Fibroblast of peridontal ligament (primary cell): Measurements from ENCODE around the gene PMM2.
"Not testable (repeated sequence)": the region's sequence is repeated elsewhere in the genome, so short reads cannot be mapped to it uniquely, and the experiment has no call there.

Source experiments
- DNase-seq: peaks from one replicate; pipeline ENCODE4 v3.0.0-alpha.2; 2010; ENCODE audit errors: extremely low read depth

Gene PMM2

DNA sequence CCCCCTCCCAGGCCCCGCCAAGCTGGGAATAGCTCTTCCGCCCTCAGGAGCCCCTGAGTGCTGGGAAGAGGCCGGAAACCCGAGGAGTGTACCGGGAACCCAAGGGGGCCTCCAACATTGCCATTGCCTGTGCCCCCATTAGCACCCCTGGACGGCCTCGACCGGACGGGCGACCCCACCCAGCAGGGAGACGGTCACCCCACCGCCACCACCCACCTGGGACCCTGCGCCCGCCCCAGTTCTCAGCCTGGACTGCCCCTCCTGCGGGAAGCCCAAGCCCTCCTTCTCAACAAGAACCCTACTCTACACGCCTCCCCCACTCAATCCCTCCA is 69.2 kb downstream of the PMM2 start:
- DNase-seq = no peak

DNA sequence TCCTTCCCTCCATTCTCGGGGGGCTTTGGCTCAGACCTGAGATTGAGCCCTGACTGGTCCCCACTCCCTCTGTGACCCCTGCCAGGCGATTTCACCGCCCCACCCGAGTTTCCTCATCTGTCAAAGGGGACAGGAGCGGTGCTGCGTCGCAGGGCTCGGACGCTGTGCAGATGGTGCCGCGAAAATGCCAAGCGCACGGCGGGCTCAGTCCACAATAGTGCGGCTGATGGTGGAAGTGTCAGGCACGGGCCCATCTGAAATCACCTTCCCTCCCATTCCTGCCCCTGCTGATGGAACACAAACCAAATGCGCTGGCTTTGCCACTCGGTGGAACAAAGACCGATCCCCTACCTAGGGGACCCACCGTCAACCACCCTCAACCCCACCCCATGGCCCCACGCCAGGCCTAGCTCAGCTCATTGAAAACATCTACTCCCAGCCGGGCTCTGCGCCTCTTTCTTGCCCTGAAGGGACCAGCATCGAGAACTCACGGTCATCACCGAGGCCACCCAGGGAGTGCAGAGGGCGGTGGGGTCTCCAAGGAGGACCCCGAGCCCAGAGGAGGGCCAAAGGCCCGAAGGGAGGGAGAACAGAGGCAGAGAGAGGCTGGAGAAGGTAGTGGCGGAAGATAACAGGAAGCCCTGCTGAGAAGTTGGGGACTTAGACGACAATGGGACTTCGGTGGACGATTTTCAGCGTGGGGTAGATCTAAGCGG is 69.7 kb downstream of the PMM2 start:
- DNase-seq = peak; percentile 20

DNA sequence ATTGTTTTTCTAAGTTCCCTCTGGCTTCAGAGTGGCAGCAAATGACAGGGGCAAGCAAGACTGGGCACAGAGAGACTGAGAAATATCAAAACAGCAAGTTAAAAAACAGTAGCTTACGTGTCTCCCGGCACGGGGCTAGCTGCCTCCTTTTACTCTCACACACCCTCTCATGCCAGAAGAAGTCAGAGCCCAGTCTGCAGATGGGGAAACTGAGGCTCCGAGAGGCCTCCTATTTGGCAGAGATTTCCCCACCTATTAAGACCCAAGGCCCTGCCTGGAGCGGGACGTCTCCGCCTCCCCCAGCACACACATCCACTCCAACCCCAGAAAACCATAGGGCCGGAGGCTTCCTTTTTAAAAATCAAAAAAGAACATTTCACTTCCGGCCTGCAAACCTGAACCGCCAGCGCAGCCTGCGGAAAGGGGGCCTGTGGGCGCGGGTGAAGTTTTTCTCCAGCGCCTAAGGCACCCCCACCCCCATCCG is 70.3 kb downstream of the PMM2 start:
- DNase-seq = peak; percentile 34

DNA sequence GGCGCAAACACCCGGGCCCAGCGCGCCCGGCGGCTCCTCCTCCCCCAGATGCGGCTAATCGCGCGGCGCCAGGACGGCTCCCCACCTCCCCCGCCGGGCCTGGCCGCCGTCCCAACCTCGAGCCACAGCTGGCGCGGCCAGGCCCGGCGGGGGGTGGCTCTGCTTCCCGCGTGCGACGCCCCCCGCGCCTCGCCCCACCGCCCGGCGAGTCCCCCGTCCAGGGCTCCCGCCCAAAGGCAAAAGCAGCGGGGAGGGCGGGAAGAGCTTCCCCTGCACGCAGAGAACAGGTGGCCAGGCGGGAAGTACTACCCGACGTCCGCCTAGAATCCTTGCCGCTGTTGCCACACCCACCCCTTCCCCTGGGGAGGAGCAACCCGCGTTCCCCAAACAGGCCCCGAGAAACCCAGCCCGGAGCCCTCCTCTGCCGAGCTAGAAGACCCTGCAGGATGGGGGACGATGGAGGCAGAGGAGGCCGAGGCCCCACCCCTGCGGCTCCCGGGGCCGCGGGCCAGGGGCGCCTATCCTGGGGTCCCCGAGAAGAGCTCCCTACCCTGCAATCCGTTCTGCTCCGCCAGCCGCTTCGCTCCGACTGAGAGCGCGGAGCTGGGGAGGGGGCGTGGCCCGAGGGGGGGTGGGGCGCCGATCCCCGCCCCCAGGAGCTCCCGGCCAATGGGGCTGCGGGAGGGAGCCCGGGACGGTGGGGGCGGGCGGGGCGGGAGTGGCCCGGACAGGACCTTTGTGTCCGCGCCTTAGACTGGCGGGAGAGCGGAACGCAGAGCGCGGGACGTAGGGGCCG is 71.0 kb downstream of the PMM2 start, which contains the start of gene CARHSP1:
CARHSP1 (minus strand) TSS at position 591 of the 796 bp plus-strand sequence. CDS start 9,678 bp downstream, outside the sequence.
- peak; percentile 70 for DNase-seq

DNA sequence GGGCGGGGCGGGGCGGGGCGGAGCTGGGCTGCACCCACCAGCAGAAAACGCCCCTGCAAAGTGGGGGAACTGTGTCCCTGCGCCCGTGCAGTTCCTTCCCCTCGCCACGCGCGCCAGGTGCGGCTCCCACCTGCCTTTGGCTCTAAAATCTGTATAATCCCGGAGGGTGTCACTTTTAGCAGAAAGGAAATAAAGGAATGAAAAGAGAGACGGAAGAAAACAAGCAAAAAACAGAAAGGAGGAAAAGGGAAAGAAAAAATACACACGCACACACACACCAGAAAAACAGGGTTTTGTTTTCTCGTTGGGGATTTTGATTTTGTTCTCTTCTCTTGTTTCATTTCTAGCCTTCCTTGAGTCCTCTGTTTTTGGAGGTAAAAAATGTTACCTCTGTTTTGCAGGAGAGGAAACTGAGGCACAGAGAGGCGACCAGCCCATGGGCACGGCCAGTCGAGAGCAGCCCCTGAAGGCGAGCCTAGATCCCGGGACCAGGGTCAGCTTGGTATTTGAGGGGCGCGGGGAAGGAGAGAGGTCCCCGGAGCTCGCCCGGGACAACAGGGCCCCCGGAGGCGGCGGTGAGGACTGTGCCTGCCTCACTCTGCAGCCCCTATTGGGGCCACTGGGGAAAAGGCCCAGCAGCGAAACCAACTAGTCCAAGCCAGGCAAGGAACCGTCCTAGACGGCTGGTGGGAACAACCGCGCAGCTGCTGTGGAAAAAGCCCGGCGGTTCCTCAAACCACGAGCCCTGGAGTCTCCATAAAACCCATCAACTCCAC is 71.8 kb downstream of the PMM2 start:
- DNase-seq = no peak

DNA sequence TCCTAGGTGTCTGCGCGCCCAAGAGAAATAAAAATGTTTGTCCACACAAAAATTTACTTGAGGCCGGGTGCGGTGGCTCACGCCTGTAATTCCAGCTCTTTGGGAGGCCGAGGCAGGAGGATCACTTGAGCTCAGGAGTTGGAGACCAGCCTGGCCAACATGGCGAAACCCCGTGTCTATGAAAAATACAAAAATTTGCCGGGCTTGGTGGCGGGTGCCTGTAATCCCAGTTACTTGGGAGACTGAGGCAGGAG is 72.3 kb downstream of the PMM2 start:
- DNase-seq = not testable (repeated sequence)

DNA sequence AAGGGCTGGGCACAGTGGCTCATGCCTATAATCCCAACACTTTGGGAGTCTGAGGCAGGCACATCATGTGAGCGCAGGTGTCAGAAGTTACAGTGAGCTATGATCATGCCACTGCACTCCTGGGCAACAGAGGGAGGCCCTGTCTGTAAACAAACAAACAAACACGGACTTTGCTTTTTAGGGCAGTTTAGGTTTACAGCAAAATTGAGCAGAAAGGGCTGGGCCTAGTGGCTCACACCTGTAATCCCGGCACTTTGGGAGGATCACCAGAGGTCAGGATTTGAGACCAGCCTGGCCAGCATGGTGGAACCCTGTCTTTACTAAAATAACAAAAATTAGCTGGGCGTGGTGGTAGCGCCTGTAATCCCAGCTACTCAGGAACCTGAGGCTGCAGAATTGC is 74.4 kb downstream of the PMM2 start:
- no peak for DNase-seq

DNA sequence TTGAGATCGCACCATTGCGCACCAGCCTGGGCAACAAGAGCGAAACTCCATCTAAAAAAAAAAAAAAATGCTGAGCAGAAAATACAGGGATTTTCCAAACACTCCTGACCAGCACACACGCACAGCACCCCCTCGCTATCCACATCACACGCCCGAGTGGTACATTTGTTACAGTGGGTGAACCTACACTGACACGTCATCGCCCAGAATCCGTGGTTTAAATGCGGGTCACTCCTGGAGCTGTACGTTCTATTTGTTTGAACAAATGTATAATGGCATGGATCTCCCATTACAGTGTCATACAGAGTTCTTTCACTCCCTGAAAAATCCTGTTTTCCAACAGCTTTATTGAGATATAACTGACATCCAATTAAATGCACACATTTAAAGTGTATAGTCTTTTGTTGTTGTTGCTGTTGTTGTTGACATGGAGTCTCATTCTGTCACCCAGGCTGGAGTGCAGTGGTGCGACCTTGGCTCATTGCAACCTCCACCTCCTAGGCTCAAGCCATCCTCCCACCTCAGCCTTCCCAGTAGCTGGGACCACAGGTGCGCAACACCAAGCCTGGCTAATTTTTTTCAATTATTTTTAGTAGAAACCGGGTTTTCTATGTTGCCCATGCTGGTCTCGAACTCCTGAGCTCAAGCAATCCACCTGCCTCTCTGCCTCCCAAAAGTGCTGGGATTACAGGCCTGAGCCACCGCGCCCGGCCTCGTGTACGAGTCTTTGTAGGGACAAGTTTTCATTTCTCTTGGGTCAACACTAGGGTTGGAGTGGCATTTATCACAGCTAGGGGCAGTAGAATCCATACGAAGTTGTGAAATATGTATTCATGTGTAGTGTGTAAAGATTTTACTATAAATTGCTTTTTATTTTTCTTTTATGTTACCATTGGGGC is 75.6 kb downstream of the PMM2 start:
- DNase-seq = no peak

DNA sequence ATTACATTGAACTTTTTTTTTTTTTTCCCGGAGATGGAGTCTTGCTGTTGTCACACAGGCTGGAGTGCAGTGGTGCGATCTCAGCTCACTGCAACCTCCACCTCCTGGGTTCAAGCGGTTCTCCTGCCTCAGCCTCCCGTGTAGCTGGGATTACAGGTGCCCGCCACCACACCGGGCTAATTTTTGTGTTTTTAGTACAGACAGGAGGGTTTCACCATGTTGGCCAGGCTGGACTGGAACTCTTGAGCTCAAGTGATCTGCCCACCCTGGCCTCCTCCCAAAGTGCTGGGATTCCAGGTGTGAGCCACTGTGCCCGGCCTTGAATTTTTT is 76.2 kb downstream of the PMM2 start:
- not testable (repeated sequence) for DNase-seq

DNA sequence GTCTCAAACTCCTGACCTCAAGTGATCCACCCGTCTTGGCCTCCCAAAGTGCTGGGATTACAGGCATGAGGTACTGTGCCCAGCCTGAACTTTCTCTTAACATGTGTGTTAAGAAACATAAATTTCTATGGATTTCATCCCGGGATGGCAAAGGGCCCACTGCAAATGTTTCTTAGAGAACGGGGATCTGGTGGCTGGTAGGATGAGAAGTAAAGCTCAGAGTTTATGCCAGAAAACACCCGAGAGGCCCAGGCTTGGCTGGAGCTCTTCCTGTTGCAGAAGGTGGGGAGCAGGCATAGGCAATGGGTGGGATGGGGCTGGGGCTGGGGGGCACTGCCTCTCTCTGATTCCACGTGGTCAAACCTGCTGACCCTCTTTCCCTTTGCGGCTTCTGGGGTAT is 76.7 kb downstream of the PMM2 start:
- DNase-seq = peak; percentile 90

DNA sequence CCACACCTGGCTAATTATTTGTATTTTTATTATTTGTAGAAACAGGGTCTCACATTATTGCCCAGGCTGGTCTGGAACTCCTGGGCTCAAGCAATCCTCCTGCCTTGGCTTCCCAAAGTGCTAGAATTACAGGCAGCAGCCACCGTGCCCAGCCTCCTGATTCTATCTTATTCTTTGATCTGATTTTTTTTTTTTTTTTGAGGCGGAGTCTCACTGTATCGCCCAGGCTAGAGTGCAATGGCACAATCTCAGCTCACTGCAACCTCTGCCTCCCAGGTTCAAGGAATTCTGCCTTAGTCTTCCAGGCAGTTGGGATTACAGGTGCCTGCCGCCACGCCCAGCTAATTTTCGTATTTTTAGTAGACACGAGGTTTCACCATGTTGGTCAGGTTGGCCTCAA is 77.7 kb downstream of the PMM2 start:
- DNase-seq = not testable (repeated sequence)

DNA sequence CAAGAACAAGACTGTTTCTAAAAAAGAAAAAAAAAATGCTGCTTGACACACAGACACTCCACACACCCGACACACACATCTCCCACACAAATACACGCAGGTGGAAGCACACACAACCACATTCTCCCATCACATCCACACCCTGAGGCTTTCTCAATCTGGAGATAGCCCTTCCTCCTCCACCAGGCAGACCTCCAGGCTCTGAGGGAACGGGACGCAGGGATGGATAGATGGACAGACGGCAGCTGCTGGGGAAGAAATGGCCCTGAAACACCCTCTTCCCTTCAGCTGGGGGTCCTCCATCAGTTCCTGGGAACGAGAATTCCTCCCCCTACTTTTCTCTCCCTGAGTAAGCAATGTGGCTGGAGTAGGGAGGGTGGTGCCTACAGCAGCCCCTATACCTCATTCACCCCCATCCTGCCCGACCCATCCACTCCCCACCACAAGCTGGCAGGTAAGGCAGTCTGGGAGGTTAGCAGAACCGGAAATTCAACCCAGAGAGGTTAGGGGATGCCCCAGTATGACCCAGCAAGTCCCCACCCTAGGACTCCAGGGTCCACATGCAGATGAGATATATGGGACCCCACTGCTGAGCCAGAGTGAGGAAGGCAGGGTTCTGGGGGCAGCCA is 80.4 kb downstream of the PMM2 start:
- no peak for DNase-seq

DNA sequence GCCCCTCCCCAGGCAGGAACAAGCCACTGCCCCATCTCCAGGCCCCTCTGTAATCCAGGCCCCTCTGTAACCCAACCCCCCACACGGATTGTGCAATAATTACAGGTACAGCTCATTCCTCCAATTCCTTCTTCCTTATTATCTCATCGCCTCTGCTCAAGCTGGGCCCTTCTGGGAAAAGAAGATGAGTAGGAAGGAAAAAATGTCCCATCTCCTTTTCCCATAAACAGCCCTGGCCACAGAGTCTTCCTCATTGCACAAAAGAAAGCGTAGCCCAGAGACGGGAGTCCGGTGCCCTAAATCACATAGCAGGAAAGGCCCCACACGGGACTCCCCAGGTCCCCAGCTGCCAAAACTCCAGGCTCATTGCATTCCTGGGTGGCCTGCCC is 80.9 kb downstream of the PMM2 start:
- DNase-seq = peak; percentile 54

DNA sequence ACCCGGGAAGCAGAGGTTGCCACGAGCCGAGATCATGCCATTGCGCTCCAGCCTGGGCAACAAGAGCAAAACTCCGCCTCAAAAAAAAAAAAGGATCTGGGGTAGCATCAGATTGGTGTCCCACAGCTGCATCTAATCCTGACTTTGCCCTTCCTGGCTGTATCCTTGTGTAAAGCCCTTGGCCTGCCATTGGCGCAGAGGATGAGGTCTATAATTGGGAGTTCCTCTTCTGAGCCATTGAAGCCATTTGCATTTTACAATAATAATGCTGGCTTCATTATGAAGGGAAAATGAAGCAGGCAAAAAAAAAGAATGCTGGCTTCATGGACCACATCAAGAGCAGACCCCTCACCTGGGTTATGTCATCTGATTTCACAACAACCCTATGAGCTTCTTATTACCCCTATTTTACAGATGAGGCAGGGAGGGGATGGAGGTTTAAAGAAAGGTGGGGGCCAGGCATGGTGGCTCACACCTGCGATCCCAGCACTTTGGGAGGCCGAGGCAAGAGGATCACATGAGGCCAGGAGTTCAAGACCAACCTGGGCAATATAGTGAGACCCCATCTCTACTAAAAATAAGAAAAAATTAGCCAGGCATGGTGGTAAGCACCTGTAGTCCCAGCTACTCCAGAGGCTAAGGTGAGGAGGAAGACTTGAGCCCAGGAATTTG is 83.3 kb downstream of the PMM2 start:
- DNase-seq = no peak

DNA sequence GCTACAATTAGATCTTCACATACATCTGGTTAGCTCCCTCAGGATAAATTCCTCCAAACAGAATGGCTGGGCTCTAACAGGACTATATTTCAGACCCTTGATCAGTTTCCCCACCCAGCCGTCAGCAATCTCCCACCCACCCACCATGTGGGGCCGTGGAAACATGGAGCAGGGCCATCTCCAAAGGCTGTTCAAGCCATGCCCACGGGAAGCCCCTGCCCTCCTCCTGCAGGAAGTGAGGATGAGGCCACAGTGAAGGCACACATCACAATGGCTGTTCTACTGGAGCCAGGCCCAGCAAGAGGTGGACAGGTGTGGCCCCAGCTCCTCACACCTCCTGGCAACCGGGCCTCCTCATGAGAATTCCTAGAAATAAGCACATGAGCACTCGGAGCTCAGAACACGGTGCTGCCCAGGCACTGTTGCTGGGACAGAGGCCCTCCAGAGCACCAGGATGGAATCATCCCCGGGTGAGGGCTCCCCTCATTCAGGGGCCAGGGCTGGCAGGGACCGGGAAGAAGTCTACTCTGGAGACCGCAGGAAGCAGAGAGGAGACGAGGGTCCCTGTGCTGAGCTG is 84.5 kb downstream of the PMM2 start, which contains the start of gene LITAFD:
LITAFD (plus strand) TSS at position 311 of the 577 bp plus-strand sequence. CDS start 2,005 bp downstream, outside the sequence.
- DNase-seq = no peak

DNA sequence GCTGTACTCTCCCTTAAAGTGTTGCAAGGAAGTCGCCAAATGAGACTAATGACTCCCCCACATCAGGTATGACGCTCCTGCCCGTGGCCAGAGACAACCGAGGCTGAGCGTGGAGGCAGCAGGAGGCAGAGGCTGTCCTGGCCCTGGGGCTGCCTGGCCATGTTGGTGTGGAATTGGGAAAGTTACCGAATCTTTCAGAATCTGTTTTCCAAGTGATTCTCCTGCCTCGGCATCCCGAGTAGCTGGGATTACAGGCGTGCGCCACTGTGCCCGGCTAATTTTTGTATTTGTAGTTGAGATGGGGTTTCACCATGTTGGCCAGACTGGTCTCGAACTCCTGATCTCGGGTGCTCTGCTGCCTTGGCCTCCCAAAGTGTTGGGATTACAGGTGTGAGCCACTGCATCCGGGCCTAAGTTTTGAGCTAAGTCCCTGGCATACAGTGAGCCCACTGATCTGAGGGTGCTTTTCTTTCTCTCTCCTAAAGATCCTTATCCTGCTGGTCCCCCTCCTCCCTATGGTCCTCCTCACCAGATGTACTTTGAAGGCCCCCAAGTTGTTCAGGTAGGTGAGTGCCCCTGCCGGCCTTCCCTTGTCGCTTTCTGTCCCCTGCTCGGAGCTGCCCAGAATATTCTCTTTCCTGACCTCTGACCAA is 85.2 kb downstream of the PMM2 start:
- no peak for DNase-seq

DNA sequence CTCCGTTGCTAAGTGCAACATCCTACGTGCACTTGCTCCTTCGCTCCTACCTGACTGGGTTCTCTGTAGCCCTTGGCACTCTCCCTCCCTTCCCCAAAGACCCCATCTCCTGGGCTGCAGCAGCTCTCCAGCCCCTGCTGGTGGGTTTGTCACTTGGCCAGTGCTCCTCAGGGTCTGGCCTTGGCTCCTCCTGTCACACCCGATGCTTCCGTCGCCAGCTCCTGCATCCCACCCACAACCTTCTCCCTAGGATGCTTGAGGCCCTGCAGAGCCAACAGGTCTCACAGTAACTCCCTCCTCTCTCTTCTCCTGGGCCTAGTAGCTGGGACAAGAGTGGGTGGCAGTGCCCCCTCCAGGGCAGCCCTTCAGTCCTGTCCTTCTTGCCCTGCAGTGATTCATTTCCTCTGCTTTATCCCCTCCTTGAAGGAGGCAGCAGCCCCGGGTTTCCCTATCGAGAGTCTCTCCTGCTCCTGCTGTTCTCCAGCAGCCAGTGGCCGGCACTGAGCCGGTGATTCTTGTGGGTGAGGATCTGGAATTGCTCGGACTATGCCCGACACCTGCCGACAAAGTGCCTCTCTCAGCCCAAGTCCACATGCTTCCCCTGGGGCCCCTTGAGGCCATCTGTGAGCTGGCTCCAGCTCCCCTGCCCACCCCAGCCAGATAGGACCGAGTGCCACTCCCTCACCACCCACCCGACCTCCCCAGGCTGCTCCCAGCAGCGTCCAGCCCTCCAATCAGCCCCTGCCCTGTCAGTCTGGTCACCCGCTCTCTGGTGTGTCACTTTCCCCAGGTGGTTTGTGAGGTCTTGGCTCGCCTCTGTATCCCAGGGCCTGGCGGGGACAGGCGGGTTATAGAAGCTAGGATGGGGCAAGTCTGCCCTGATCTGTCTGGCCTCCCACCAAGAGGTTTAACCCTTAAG is 88.3 kb downstream of the PMM2 start:
- DNase-seq = peak; percentile 18

DNA sequence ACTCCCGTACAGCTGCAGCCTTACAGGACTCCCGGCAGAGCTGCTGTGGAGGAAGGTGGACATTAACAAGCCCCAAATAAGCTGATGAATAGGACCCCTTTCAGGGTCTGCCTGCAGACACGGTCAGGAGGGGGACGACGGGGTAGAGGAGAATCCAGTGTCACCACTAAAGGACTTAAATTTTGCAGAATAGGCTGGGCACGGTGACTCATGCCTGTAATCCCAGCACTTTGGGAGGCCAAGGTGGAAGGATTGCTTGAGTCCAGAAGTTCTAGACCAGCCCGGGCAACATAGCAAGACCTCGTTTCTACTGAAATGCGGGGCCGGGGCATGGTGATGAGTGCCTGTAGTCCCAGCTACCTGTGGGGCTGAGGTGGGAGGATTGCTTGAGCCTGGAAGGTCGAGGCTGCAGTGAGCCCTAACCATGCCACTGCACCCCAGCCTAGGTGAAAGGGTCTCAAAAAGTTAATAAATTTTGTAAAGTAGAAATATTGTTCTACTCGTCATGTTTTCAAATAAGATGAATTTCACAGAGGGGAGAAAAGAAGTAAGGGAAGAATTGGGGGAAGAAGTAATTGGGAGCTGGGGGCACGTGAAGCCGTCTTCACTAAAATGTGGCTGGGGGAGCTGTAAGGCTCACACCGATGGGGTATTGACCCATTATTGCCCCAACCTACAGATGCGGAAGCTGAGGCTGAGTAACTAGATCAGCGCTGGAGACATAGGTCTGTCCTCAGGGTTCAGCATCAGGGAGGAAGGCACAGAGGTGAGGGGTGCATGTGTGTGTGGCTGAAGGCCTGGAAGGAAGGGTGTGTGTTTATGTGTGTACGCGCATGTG is 89.2 kb downstream of the PMM2 start:
- DNase-seq = no peak
